Activated CD8-positive, alpha-beta memory T cell treated with anti-CD3 and anti-CD28 coated beads, Interleukin-2, amount 10 ng/mL, durations not matched to agents 7 days and 5 days (primary cell): Measurements from ENCODE around the gene MBD5. TPM values are rescaled to one million over a fixed set of nuclear protein-coding genes. Genes with fewer than 3 reads are reported as not detected.

Experiments
- ATAC-seq: fragments of 150-1000 bp; cut with Tn5 transposase; one replicate; pipeline ENCODE4 v1.10.0; 2021; ENCODE audit warnings: moderate library complexity
- CTCF ChIA-PET: fragments of 350-600 bp; sonication (Branson Sonifier 250); formaldehyde crosslinking; loops from one replicate; lab custom pipeline; 2021; ENCODE audit warnings: antibody characterized with exemption; lab: Charles Lee
- DNase-seq: peaks from one replicate; pipeline ENCODE4 v3.0.0-alpha.2; 2020
- H3K27ac Mint-ChIP-seq: one replicate; pipeline ENCODE4 v1.8.0; 2021; ENCODE audit warnings: mild to moderate bottlenecking, mixed read lengths
- H3K27me3 Mint-ChIP-seq: one replicate; pipeline ENCODE4 v1.8.0; 2021; ENCODE audit warnings: mixed read lengths
- H3K36me3 Mint-ChIP-seq: one replicate; pipeline ENCODE4 v1.8.0; 2021; ENCODE audit warnings: mild to moderate bottlenecking, mixed read lengths
- H3K4me1 Mint-ChIP-seq: one replicate; pipeline ENCODE4 v1.8.0; 2021; ENCODE audit warnings: mixed read lengths
- H3K4me3 Mint-ChIP-seq: one replicate; pipeline ENCODE4 v1.8.0; 2021; ENCODE audit warnings: mild to moderate bottlenecking, moderate library complexity, mixed read lengths
- H3K9me3 Mint-ChIP-seq: one replicate; pipeline ENCODE4 v1.8.0; 2022; ENCODE audit warnings: low read depth, mixed read lengths
- total RNA-seq, 2 experiments: library from RNA; stranded (reverse); gene quantifications; one replicate each; pipeline ENCODE4 v1.2.3, GENCODE V29; 2021

MBD5 gene
- total RNA-seq, 2 experiments from 2014 or later, result 24.6 to 44.8 TPM

DNA sequence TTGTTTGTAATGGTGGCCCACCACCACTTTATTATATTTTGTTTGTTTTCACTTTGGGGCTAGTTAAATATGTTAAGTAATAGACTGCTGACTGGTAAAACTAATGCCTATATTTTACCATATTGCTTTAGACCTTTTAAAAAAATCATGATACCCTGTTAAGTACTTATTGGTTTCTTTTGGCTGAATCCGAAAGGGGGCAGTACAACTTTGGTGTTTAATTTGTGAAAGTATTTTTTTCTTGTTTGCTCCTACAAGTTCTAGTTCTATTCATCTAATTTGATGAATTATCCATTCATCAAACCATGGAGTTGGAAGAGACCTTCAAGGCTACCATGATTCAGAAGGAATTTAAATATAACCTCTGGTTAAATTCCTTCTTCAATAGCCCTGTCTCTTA, 147.0 kb downstream of the MBD5 start:
- Mint-ChIP-seq H3K4me3 (no peak overlapping the region), H3K36me3 (peaks cover 11% of the 10 kb centered on the region), H3K9me3 (peaks cover 2% of the 10 kb centered on the region), H3K4me1 (no peaks in the 10 kb centered on the region), H3K27me3 (no peaks in the 10 kb centered on the region), H3K27ac (no peak overlapping the region)
- no peak for DNase-seq
- no peak for ATAC-seq
- CTCF ChIA-PET, result no interaction called here

- no peak for DNase-seq
- H3K27me3 Mint-ChIP-seq, result no peaks in the 10 kb centered on the region
- peaks cover 2% of the 10 kb centered on the region for H3K9me3 Mint-ChIP-seq
- CTCF ChIA-PET, result no interaction called here
- H3K4me1 Mint-ChIP-seq, result no peaks in the 10 kb centered on the region
- H3K4me3 Mint-ChIP-seq, result no peak overlapping the region
- no peak for ATAC-seq
- H3K27ac Mint-ChIP-seq, result no peak overlapping the region
- H3K36me3 Mint-ChIP-seq, result peaks cover 11% of the 10 kb centered on the region
These were observed 151.4 kb downstream of the MBD5 start for GRCh38 chr2:148172131-148172753.

DNA sequence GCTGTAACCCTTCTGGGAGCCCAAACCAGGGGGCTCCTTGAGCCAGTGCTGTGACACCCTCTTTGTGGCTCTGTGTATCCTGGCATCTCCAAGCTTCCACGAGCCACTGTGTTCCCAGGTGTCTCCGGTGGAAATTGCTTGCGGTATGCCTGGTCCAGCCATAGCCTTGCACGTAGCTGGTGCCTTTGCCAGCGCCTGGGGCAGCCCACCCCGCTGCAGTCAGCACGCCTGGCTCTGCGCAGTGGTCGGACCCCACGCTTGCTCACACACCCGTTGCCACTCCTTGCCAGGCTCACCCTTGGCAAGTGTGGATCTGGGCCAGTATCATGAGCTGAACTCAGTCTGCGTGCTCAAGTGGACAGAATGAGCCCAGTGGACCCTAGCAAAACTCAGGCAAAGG, 152.3 kb downstream of the MBD5 start:
- Mint-ChIP-seq H3K36me3 (peaks cover 11% of the 10 kb centered on the region), H3K27ac (no peak overlapping the region), H3K4me3 (no peak overlapping the region), H3K9me3 (peaks cover 2% of the 10 kb centered on the region), H3K27me3 (no peaks in the 10 kb centered on the region), H3K4me1 (no peaks in the 10 kb centered on the region)
- DNase-seq (no peak), ATAC-seq (no peak)
- CTCF ChIA-PET, result no interaction called here

DNA sequence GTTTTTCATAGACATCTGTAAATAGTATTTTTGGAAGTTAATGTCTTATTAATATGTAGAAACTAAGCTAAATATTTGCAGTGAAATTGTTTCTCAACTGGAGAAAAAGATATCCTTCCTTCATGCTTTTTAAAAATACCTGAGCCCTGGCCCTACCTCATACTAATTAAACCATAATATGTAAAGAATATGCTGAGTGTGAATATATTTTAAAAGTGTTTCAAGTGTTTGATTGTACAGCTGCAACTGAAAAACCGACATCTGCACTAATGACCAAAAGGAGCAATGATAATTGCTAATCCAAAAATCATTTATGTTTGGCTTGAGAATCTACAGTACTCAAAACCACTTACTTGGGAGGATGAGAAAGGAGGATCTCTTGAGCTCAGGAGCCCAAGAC, 156.7 kb downstream of the MBD5 start:
- Mint-ChIP-seq H3K27me3 (no peaks in the 10 kb centered on the region), H3K36me3 (peaks cover 8% of the 10 kb centered on the region), H3K4me1 (peaks cover 1% of the 10 kb centered on the region), H3K4me3 (no peak overlapping the region), H3K9me3 (no peaks in the 10 kb centered on the region), H3K27ac (no peak overlapping the region)
- ATAC-seq, result no peak
- no peak for DNase-seq
- CTCF ChIA-PET, result no interaction called here

DNA sequence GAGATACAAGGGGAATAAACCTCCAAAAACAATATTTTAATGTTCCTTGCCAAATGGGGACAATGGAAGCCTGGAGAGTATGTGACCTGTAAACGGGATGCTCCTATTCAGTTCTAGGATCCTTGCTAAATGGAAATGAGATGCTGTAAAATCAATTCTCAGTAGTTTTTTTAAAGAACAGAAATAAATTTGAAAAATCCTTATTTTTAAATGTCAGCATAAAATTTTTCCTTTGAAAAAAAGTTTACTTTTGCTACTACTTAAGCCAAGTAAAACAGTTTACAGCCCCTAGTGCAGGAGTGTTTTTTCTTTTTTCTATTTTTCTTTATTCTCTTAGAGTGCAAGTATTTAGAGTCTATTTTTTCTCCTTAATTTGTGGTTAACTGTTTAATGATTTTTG, 158.8 kb downstream of the MBD5 start:
- Mint-ChIP-seq H3K27ac (no peak overlapping the region), H3K4me3 (no peak overlapping the region), H3K9me3 (no peaks in the 10 kb centered on the region), H3K4me1 (peaks cover 6% of the 10 kb centered on the region), H3K36me3 (peaks cover 20% of the 10 kb centered on the region), H3K27me3 (no peaks in the 10 kb centered on the region)
- ATAC-seq (no peak), DNase-seq (no peak)
- CTCF ChIA-PET, result no interaction called here

GRCh38 chr2:148184976-148185375, 164.1 kb downstream of the MBD5 start:
- H3K27me3 Mint-ChIP-seq, result no peaks in the 10 kb centered on the region
- CTCF ChIA-PET, result no interaction called here
- H3K4me3 Mint-ChIP-seq, result no peak overlapping the region
- H3K4me1 Mint-ChIP-seq, result peaks cover 6% of the 10 kb centered on the region
- H3K36me3 Mint-ChIP-seq, result peaks cover 34% of the 10 kb centered on the region
- ATAC-seq (no peak), DNase-seq (no peak)
- H3K9me3 Mint-ChIP-seq, result peaks cover 6% of the 10 kb centered on the region
- H3K27ac Mint-ChIP-seq, result no peak overlapping the region

DNA sequence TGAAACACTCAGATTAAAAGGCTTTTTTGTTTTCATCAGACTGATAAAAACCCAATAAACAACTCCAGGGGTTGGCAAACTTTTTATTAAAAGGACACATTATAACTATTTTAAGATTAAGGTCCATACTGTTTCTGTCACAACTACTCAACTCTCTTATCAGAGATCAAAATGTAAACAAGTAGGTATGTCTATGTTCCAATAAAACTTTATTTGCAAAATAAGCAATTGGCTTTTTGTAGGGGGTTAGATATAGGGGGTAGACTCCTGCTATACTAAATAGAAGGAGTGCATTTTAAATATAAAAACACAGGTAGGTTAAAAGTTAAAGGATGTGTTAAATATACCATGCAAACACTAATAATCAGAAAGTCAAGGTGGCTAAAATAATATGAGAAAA, 174.0 kb downstream of the MBD5 start:
- Mint-ChIP-seq H3K36me3 (no peaks in the 10 kb centered on the region), H3K27me3 (no peaks in the 10 kb centered on the region), H3K4me1 (no peaks in the 10 kb centered on the region), H3K27ac (no peak overlapping the region), H3K9me3 (no peaks in the 10 kb centered on the region), H3K4me3 (no peak overlapping the region)
- DNase-seq (no peak), ATAC-seq (no peak)
- CTCF ChIA-PET, result no interaction called here

DNA sequence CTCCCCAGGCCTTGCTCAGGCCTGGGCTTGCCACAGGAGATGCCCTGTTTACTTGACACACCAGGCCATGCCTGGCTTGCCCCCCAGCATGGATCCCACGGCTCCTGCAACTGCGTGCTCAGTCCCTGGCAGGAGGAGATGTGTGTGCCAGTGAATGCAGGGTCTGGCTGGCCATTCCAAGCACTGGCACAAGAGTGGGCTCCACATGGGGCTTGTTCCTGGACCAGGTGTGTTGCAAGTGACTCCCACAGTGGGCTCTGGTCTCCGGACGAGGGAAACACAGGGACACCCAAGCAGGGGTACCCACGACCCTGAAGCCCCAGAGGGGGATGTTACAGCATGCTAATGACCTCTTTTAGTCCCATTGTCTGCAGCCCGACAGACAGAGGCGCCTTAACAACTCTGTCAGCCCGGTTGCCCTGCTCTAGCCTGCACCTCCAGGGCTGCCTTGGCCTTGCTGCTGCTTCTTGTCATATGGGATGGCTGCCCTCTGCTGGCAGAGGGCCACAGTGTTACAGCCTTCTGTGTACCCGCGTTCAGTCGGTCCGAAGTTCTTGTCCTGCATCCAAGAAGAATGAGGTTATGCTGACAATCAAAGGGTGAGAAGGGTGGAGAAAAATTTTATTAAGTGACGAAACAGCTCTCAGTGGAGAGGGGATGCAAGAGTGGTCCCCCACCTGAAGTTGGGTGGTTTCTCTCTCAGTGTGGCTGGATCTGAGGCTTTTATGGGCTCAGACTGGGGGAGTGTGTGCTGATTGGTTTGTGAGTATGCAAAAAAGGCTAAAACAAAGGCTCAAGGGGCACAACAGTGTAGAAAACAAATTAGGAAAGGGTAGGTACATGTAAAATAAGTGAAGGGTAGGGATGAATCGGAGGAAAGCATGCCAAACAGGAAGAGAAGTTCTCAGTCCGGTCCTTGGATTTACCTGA, 180.4 kb downstream of the MBD5 start:
- Mint-ChIP-seq H3K4me3 (no peak overlapping the region), H3K9me3 (no peaks in the 10 kb centered on the region), H3K4me1 (no peaks in the 10 kb centered on the region), H3K27ac (no peak overlapping the region), H3K27me3 (no peaks in the 10 kb centered on the region), H3K36me3 (no peaks in the 10 kb centered on the region)
- CTCF ChIA-PET, result interaction anchor here (0.7 to 1.4 kb wide), 3 partner anchors 211 to 308 kb away, joined by 3 to 5 read pairs (median 3); no protein-coding TSS in a partner anchor
- peak; percentile 44 for DNase-seq
- ATAC-seq, result no peak

DNA sequence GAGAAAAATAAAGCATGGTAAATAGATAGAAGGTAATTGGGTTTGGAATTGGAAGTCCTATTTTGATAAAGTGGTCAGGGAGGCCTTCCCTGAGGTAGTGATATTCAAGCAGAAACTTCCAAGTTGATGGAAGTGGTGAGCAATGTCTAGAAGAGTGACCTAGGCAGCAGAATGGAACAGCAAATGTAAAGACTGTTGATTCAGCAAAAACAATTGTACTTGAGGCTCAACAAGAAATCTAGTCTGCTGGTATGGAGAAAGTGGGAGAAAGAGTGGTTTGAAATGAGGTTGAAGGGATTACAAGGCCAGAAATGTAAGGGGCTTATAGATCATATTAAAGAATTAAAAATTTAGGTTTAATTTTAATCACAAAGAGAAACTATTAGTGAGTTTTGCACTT, 181.3 kb downstream of the MBD5 start:
- DNase-seq (no peak), ATAC-seq (no peak)
- Mint-ChIP-seq H3K4me1 (no peaks in the 10 kb centered on the region), H3K27me3 (no peaks in the 10 kb centered on the region), H3K4me3 (no peak overlapping the region), H3K27ac (no peak overlapping the region), H3K36me3 (no peaks in the 10 kb centered on the region), H3K9me3 (no peaks in the 10 kb centered on the region)
- CTCF ChIA-PET, result interaction anchor here (0.7 to 1.4 kb wide), 3 partner anchors 212 to 307 kb away, joined by 3 to 5 read pairs (median 3); no protein-coding TSS in a partner anchor

DNA sequence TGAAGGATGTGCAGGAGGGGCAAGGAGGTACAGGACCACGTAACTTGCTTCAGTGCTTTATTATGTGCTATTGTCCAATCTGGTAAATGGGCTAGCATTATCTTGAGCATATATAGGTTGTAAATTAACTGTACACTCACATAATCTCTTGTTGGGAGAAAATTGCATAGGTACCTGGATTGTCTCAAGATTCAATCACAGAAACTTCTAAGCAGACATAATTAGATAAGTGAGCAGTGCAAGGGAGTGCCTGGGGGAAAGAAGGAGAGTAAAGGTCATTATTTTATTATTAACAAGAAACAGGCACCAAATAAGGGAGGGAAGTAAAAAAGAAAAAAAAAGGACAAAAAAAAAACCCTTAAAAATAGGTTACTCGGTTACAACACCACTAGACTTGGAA, 186.2 kb downstream of the MBD5 start:
- no peaks in the 10 kb centered on the region for H3K36me3 Mint-ChIP-seq
- CTCF ChIA-PET, result no interaction called here
- no peaks in the 10 kb centered on the region for H3K27me3 Mint-ChIP-seq
- no peak overlapping the region for H3K27ac Mint-ChIP-seq
- no peaks in the 10 kb centered on the region for H3K9me3 Mint-ChIP-seq
- DNase-seq, result no peak
- no peaks in the 10 kb centered on the region for H3K4me1 Mint-ChIP-seq
- ATAC-seq, result no peak
- no peak overlapping the region for H3K4me3 Mint-ChIP-seq

DNA sequence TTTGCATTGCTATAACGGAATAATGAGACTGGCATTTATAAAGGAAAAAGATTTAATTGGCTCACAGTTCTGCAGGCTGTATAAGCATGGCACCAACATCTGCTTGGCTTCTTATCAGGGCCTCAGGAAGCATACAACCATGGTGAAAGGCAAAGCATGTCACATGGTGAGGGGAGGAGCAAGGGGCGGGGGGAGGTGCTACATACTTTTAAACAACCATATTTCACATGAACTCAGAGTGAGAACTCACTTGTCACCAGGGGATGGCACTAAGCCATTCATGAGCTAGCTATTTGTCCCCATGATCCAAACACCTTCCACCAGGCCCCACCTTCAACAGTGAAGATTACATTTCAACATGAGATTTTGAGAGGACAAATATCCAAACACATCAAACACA, 188.7 kb downstream of the MBD5 start:
- H3K27ac Mint-ChIP-seq, result no peak overlapping the region
- CTCF ChIA-PET, result no interaction called here
- no peaks in the 10 kb centered on the region for H3K9me3 Mint-ChIP-seq
- no peak overlapping the region for H3K4me3 Mint-ChIP-seq
- H3K27me3 Mint-ChIP-seq, result no peaks in the 10 kb centered on the region
- ATAC-seq (no peak), DNase-seq (no peak)
- H3K36me3 Mint-ChIP-seq, result no peaks in the 10 kb centered on the region
- no peaks in the 10 kb centered on the region for H3K4me1 Mint-ChIP-seq

GRCh38 chr2:148218326-148219075, 197.6 kb downstream of the MBD5 start:
- CTCF ChIA-PET, result no interaction called here
- Mint-ChIP-seq H3K27ac (no peak overlapping the region), H3K27me3 (no peaks in the 10 kb centered on the region), H3K4me1 (no peaks in the 10 kb centered on the region), H3K36me3 (peaks cover 16% of the 10 kb centered on the region), H3K9me3 (peaks cover 7% of the 10 kb centered on the region), H3K4me3 (no peak overlapping the region)
- DNase-seq (no peak), ATAC-seq (no peak)

DNA sequence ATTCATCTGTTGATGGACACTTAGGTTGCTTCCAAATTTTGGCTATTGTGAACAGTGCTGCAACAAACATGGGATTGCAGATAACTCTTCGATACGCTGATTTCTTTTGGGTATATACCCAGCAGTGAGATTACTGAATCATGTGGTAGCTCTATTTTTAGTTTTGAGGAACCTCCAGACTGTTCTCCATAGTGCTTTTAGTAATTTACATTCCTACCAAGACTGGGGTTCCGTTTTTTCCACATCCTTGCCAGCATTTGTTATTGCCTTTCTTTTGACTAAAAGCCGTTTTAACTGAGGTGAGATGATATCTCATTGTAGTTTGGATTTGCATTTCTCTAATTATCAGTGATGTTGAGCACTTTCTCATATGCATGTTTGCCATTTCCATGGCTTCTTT, 200.3 kb downstream of the MBD5 start:
- H3K27me3 Mint-ChIP-seq, result no peaks in the 10 kb centered on the region
- H3K4me3 Mint-ChIP-seq, result no peak overlapping the region
- H3K36me3 Mint-ChIP-seq, result peaks cover 22% of the 10 kb centered on the region
- H3K9me3 Mint-ChIP-seq, result peaks cover 11% of the 10 kb centered on the region
- H3K4me1 Mint-ChIP-seq, result no peaks in the 10 kb centered on the region
- ATAC-seq (no peak), DNase-seq (no peak)
- CTCF ChIA-PET, result no interaction called here
- no peak overlapping the region for H3K27ac Mint-ChIP-seq
